MM.1S (cell line): Measurements from ENCODE around the gene ULK4.
"Not testable (repeated sequence)": the region's sequence is repeated elsewhere in the genome, so short reads cannot be mapped to it uniquely, and the experiment has no call there.

ENCODE experiments used
- DNase-seq: peaks from one replicate; pipeline ENCODE4 v3.0.0-alpha.2; 2015
- H2AFZ ChIP-seq: fragments of 300-600 bp; sonication (generic); 2 replicates; pipeline ENCODE4 v1.6.0; 2016; ENCODE audit warnings: antibody characterized with exemption, low read length
- H3F3A ChIP-seq: fragments of 300-600 bp; sonication (generic); 2 replicates; pipeline ENCODE4 v1.6.1; 2016; ENCODE audit warnings: mild to moderate bottlenecking, antibody characterized with exemption, low read length, moderate library complexity, mixed read lengths; ENCODE audit not compliant: insufficient read depth
- H3K27ac ChIP-seq: fragments of 300-600 bp; sonication (generic); 2 replicates; pipeline ENCODE4 v1.5.1; 2016; ENCODE audit warnings: mild to moderate bottlenecking, low read length
- H3K27me3 ChIP-seq: fragments of 300-600 bp; sonication (generic); replicated peaks from 2 replicates; pipeline ENCODE4 v1.6.0; 2016; ENCODE audit warnings: low read length; ENCODE audit not compliant: insufficient read depth
- H3K36me3 ChIP-seq: fragments of 300-600 bp; sonication (generic); replicated peaks from 2 replicates; pipeline ENCODE4 v1.6.1; 2016; ENCODE audit warnings: mild to moderate bottlenecking, low read length, mixed read lengths; ENCODE audit not compliant: insufficient read depth
- H3K4me1 ChIP-seq: fragments of 300-600 bp; sonication (generic); 2 replicates; pipeline ENCODE4 v1.6.1; 2016; ENCODE audit warnings: low read length, mixed read lengths
- H3K4me2 ChIP-seq: fragments of 300-600 bp; sonication (generic); 2 replicates; pipeline ENCODE4 v1.6.0; 2016; ENCODE audit warnings: low read depth, low read length
- H3K4me3 ChIP-seq: fragments of 300-600 bp; sonication (generic); 2 replicates; pipeline ENCODE4 v1.5.1; 2016; ENCODE audit warnings: low read length, mixed read lengths
- H3K79me2 ChIP-seq: fragments of 300-600 bp; sonication (generic); 2 replicates; pipeline ENCODE4 v1.6.1; 2016; ENCODE audit warnings: mixed run types, low read length, mixed read lengths
- H3K9ac ChIP-seq: fragments of 300-600 bp; sonication (generic); 2 replicates; pipeline ENCODE4 v1.6.1; 2016; ENCODE audit warnings: low read length, mixed read lengths
- H3K9me2 ChIP-seq: fragments of 300-600 bp; sonication (generic); replicated peaks from 2 replicates; pipeline ENCODE4 v1.6.1; 2016; ENCODE audit warnings: mild to moderate bottlenecking, low read length, mixed read lengths; ENCODE audit not compliant: insufficient read depth
- H3K9me3 ChIP-seq: fragments of 300-600 bp; sonication (generic); replicated peaks from 2 replicates; pipeline ENCODE4 v1.6.1; 2016; ENCODE audit warnings: mild to moderate bottlenecking, low read length, mixed read lengths; ENCODE audit not compliant: insufficient read depth
- H4K20me1 ChIP-seq: fragments of 300-600 bp; sonication (generic); 2 replicates; pipeline ENCODE4 v1.6.1; 2016; ENCODE audit warnings: mild to moderate bottlenecking, low read length, moderate library complexity, mixed read lengths; ENCODE audit not compliant: insufficient read depth
- EZH2 ChIP-seq: fragments of 300-600 bp; sonication (generic); optimal IDR thresholded peaks from 2 replicates; pipeline ENCODE3; 2017; ENCODE audit warnings: low read depth, mild to moderate bottlenecking, antibody characterized with exemption, low read length, mixed read lengths
- EZH2phosphoT487 ChIP-seq: fragments of 300-600 bp; sonication (generic); IDR thresholded peaks from 2 replicates; pipeline ENCODE4 v1.6.1; 2018; ENCODE audit warnings: antibody characterized with exemption, low read length
- TF ChIP-seq, protein P1 (sequence below): fragments of 300-600 bp; sonication (generic); IDR thresholded peaks from 2 replicates; pipeline ENCODE4 v1.5.1; 2016; ENCODE audit warnings: antibody characterized with exemption, low read length, mixed read lengths

Gene ULK4

DNA sequence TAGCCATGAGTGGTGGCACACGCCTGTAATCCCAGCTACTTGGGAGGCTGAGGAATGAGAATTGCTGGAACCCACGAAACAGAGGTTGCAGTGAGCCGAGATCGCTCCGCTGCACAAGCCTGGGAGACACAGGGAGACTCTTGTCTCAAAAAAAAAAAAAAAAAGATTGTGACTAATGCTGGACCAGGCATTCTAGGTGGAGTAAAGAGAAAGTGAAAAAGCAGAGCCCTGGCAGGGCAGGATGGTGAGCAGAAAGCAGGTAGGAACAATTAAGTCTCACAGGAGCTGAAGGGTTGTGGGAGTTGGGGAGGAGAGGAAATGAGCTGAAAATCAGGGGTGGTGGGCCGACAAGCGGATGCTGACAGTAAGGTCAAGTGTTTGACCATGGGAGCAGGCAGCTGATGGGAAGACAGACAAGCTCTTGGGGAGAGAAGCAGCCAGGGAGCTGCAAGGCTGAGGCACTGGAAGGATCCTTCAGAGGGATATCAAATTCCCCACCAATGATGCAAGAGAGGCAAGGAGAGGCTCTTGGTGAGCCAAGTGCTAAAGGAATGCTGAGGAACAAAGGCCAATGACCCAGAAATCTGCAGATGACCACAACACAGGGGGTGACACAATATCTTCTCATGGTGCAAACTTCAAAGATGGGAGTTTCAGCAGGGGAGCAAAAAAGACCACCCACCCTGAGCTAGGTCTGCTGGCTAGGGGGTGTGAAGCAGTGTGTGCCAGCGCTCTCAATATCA is 251.1 kb downstream of the ULK4 start:
- no peaks in the 10 kb centered on the region for H3K9me2 ChIP-seq
- H3K9ac ChIP-seq = no peak overlapping the region
- no peak overlapping the region for H3K27ac ChIP-seq
- no peaks in the 10 kb centered on the region for H3K4me1 ChIP-seq
- no peak overlapping the region for H3K4me2 ChIP-seq
- no peaks in the 10 kb centered on the region for H3K27me3 ChIP-seq
- TF ChIP-seq EZH2 (no peak), EZH2phosphoT487 (no peak)
- TF ChIP-seq, protein P1, sequence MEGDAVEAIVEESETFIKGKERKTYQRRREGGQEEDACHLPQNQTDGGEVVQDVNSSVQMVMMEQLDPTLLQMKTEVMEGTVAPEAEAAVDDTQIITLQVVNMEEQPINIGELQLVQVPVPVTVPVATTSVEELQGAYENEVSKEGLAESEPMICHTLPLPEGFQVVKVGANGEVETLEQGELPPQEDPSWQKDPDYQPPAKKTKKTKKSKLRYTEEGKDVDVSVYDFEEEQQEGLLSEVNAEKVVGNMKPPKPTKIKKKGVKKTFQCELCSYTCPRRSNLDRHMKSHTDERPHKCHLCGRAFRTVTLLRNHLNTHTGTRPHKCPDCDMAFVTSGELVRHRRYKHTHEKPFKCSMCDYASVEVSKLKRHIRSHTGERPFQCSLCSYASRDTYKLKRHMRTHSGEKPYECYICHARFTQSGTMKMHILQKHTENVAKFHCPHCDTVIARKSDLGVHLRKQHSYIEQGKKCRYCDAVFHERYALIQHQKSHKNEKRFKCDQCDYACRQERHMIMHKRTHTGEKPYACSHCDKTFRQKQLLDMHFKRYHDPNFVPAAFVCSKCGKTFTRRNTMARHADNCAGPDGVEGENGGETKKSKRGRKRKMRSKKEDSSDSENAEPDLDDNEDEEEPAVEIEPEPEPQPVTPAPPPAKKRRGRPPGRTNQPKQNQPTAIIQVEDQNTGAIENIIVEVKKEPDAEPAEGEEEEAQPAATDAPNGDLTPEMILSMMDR = no peak
- no peaks in the 10 kb centered on the region for H3F3A ChIP-seq
- H3K4me3 ChIP-seq = no peak overlapping the region
- no peaks in the 10 kb centered on the region for H3K36me3 ChIP-seq
- H4K20me1 ChIP-seq = no peaks in the 10 kb centered on the region
- H3K9me3 ChIP-seq = no peaks in the 10 kb centered on the region
- no peak for DNase-seq
- H2AFZ ChIP-seq = no peak overlapping the region
- H3K79me2 ChIP-seq = no peaks in the 10 kb centered on the region

DNA sequence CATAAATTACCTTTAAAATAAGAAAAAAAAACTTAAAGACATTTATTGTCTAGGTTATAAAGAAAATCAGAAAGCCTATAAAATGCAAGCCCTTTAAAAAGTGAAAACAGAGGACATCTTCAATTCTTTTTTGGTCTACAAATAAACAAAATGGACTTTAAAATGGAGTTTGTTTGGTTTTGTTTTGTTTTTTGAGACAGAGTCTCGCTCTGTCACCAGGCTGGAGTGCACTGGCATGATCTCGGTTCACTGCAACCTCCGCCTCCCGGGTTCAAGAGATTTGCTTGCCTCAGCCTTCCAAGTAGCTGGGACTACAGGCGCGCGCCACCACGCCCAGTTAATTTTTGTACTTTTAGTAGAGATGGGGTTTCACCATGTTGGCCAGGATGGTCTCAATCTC is 252.7 kb downstream of the ULK4 start:
- H3K27me3 ChIP-seq, H3K9me3 ChIP-seq, H2AFZ ChIP-seq, H3K27ac ChIP-seq, H3K4me1 ChIP-seq, H3K36me3 ChIP-seq, H4K20me1 ChIP-seq, H3K4me2 ChIP-seq, H3K79me2 ChIP-seq, DNase-seq, H3K9me2 ChIP-seq, H3K9ac ChIP-seq, H3K4me3 ChIP-seq, H3F3A ChIP-seq: not testable (repeated sequence)

DNA sequence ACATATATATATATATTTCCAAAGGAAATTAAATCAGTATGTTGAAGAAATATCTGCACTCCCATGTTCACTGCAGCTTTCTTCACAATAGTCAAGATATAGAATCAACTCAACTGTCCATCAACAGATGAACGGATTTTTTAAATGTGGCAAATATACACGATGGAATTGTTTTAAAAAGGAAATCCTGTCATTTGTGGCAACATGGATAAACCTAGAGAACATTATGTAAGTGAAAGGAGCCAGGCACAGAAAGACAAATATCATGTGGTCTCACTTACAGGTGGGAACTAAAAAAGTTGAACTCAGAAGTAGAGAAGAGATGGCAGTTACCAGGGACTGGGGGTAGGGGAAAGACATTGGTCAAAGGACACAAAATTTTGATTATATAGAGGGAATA is 253.7 kb downstream of the ULK4 start:
- Histone ChIP-seq H3K9me3 (no peaks in the 10 kb centered on the region), H3K4me3 (no peak overlapping the region), H3K27me3 (no peaks in the 10 kb centered on the region), H3K9me2 (no peaks in the 10 kb centered on the region), H4K20me1 (no peaks in the 10 kb centered on the region), H3K36me3 (no peaks in the 10 kb centered on the region), H3K79me2 (no peaks in the 10 kb centered on the region), H3K4me2 (no peak overlapping the region), H3K4me1 (no peaks in the 10 kb centered on the region), H3K27ac (no peak overlapping the region), H3K9ac (no peak overlapping the region), H3F3A (no peaks in the 10 kb centered on the region), H2AFZ (no peak overlapping the region)
- TF ChIP-seq, protein P1 = no peak
- TF ChIP-seq EZH2 (no peak), EZH2phosphoT487 (no peak)
- no peak for DNase-seq

DNA sequence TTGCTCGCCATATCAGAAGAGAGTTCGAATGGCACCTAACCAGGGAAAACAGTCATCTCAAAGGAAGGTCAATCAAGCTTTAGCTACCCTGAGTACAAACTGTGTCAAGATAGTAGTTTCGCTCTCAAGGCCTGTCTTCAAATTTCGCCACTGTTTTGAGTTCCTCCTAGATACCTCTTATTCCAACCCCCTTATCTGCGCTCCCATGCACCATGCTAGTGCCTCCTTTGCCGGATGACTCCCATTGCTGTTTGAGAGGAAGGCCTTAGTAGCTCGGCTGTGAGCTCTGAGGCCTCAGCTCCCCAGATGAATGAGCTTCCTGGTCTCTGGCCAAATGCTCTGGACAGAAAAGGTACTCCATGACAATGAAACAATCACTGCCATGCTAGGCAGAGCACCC is 256.0 kb downstream of the ULK4 start:
- no peaks in the 10 kb centered on the region for H3K9me2 ChIP-seq
- H3F3A ChIP-seq = no peaks in the 10 kb centered on the region
- H3K4me1 ChIP-seq = no peaks in the 10 kb centered on the region
- H3K27me3 ChIP-seq = no peaks in the 10 kb centered on the region
- no peak overlapping the region for H2AFZ ChIP-seq
- H3K36me3 ChIP-seq = no peaks in the 10 kb centered on the region
- no peak overlapping the region for H3K4me3 ChIP-seq
- H3K79me2 ChIP-seq = no peaks in the 10 kb centered on the region
- no peak overlapping the region for H3K27ac ChIP-seq
- no peak for DNase-seq
- H3K4me2 ChIP-seq = no peak overlapping the region
- H3K9me3 ChIP-seq = no peaks in the 10 kb centered on the region
- H4K20me1 ChIP-seq = no peaks in the 10 kb centered on the region
- H3K9ac ChIP-seq = no peak overlapping the region
- TF ChIP-seq EZH2 = no peak
- TF ChIP-seq, protein P1 = no peak
- TF ChIP-seq EZH2phosphoT487 = no peak
